ENCODE measurements around the gene ASGR2.

GRCh38 chr17:7136266-7136877 is 21.8 kb upstream of the ASGR2 start:
- TF ChIP-seq POLR2A (IDR thresholded peaks at IDR 0.05) (no peak), CTCF (IDR thresholded peaks at IDR 0.05 in 4 of 5, conservative IDR thresholded peaks at IDR 0.05 in 1 of 5) (peak; percentile 74 to 88 (median 84))
